Measurements from ENCODE around the gene AGPAT2.

DNA sequence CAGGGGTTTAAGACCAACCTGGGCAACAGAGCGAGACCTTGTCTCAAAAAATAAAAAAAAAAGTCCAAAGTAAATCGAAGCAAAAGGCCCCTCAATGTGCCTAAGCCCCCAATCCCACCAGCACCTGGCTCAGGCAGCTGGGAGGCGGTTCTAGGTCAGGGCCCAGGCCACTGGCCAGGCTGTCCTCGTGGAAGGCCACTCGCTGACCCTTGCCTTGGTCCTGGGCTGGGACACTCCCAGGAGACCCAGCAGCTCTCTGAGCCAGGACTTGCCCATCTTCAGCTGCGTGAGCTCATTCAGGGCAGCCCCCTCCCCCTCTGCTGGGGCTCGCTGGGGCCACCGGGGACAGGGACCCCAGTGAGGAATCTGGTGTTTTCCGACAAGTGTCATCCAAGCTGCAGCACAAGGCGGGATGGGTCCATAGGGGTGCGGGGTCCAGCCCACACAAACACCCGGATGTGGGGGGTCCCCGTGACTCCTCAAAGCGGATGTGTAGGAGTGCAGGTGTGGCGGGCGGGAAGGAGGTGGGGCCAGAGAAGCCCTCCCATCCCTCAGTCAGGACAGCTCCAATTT lies 4.0 kb downstream of the AGPAT2 start:
- TF ChIP-seq CTCF (conservative IDR thresholded peaks at IDR 0.05 in 1 of 2, IDR thresholded peaks at IDR 0.05 in 1 of 2; ENCODE audit: low read depth in 1 of 2, low read length in 2 of 2): no peak
- TF ChIP-seq EZH2 (IDR thresholded peaks at IDR 0.05; ENCODE audit: low read length, missing control alignments): no peak

All from fibroblast of lung (primary cell).